A673 (cell line): ENCODE data around the gene CDKAL1.

Experiments used
- CTCF ChIP-seq: fragments of 300-800, 200-600 bp; sonication (generic); conservative IDR thresholded peaks from 2 replicates; pipeline ENCODE4 v1.5.1; 2017; ENCODE audit warnings: low read depth, mild to moderate bottlenecking, antibody characterized with exemption, low read length, moderate library complexity, mixed read lengths
- EZH2 ChIP-seq: fragments of 200-600 bp; sonication (generic); IDR thresholded peaks from 2 replicates; pipeline ENCODE4 v1.6.1; 2017; ENCODE audit warnings: borderline replicate concordance, low read depth, mild to moderate bottlenecking, mixed read lengths, antibody characterized with exemption, low read length; ENCODE audit not compliant: poor library complexity, severe bottlenecking

GRCh38 chr6:21142741-21143140, 608.5 kb downstream of the CDKAL1 start:
- TF ChIP-seq CTCF (no peak), EZH2 (no peak)
